ENCODE data around the gene UTF1.

Gene UTF1

DNA sequence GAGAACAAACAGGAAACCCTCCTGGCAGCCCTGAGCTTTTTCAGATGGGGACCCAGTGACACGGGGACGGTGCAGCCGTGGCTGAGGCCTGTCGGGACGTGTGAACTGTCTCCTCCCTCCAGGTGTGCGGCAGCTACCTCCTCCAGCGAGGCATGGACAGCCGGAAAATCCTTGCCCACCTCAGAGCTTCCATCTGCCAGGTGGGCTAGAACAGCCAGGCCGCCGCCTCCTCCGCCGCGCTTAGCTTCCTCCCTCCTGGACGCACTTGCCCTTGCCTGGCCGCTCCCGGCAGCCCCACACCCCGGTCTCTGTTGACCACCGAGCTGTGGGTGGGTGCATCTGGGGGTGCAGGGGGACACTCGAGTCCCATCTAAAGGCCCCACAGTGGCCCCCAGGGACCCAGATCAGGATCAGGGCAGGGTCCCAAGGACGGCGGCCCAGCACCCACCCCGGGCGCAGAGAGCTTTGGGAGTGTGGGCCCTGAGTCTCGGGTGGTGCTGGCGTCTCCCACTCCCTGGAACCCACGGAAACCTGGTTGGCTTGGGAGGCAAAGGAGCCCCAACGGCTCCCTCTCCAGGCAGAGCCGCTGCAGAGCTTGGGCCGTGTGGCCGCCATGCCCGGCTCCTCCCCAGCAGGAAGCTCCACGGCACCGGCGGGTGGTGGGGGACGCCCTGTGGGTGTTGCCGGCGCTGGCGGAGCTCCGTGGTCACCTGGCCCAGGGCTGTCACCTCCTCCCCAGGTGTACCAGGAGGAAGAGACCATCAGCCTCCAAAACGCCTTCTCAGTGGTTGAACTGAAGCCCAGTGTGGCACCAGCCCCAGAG lies 32.9 kb upstream of the UTF1 start:
- no peak for DNase-seq (ENCODE audit: low read depth in 2 of 2)

DNA sequence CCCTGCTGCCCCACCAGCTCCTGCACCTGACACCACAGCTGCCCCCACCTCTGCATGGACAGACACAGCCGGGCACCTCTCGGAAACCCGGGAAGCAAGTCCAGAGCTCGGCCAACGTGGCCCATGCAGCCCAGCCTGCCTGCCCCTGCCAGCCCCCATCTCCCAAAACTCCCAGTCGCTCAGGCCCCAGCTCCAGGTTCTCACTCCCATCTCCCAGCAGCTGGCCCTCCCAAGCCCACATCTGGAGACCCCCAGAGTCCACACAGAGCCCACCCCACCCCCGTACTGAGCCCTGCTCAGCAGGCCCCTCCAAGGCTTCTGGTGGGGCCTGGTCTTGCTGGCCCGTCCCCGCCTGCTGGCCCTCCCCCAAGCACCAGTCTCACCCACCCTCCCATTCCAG lies 32.2 kb upstream of the UTF1 start:
- DNase-seq (ENCODE audit: low read depth in 2 of 2) = no peak

DNA sequence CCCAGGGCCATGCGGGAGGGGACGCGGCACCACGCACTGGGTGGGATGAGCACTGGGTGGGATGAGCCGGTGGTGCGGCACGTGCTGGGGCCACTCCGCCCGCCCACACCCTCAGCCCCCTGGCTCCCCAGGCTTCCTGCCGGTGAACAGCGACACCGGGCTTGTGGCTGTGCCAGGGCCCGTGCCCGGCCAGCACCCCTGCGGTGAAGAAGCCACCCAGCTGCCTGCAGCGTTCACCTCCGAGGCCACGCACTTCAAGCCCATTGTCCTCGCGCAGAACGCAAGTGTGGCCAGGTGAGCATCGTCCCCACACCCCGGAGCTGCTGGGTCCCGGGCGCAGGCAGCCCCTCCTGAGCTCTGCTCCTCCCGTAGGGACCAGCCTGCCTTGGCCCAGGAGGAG lies 31.8 kb upstream of the UTF1 start:
- no peak for DNase-seq (ENCODE audit: low read depth in 2 of 2)

DNA sequence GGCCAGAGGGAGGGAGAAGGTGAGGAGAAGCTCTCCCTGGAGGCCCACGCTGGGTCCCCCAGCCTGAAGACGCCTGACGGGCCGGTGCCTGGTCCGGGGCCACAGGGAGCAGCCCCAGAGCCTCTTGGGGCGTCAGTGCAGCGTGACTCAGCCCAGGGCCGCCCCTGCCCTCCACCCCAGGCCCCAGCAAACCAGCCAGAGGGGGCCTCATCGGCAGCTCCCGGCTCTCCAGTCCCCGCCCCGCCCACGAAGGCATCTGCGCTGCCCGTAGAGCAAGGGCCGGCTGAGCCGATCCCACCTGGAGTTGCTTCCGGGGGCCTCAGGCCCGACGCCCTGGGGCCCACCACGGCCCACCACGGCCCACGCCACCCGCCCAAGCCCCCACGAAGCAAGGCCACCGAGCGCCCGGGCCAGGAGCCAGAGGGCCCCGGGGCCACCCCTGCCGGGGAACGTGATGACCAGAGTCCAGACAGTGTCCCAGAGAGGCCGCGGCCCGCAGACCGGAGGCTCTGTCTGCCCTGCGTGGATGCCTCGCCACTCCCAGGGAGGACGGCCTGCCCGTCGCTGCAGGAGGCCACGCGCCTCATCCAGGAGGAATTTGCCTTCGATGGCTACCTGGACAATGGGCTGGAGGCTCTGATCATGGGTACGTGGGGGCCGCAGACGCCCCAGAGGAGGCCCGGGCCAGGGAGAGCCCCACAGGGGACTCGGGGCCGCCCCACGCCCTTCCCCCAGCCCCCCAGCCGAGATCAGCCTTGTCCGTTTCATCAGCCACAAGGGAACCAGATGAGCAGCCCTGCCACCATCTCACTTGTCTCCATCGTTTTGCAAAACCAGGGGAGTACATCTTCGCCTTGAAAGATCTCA lies 31.2 kb upstream of the UTF1 start:
- DNase-seq (ENCODE audit: low read depth in 2 of 2) = no peak

DNA sequence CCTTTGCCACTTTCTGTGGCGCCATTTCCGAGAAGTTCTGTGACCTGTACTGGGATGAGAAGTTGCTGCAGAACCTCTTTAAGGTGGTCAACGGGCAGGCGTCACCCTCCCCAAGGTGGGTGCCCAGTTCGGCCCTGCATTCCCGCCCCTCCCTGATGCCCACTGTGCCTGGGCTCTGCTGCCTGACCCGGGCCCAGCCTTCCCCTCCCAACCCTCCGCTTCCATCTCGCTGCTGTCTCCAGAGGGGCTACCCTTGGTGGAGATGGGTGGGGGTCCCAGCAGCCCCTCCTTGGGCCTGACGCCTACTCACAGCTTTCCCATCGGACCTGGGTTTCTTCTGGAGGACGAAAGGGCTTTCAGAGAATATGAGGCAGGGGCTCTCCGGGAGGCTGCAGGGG lies 30.5 kb upstream of the UTF1 start:
- no peak for DNase-seq (ENCODE audit: low read depth in 2 of 2)

DNA sequence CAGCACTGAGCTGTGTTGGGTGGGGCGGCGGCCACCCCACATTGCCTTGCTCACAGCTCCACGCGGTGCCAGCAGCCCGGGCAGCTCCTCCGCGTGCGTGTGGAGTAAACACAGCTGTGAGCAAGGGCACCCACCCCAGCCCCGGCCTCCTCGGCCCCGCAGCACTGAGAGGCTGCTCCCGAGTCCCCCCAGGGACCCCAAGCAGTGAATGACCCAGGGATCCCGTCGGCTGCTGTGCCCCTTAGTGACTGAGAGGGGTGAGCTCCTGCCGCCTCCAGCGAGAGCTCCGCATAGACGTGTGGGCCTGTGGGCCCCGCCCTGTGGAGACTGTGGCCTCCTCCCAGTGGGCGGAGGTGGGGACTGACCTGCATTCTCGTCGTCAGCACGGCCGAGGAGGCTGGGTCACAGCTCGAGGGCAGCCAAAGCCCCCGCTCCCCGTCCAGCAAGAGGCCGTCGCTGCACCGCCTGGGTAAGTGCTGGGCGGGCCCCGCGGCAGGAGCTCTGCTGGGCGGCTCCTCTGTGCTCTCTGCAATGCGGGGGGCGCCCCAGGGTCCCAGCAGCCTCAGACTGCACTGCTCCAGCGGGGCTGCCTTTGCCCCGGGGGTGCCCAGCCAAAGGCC lies 29.9 kb upstream of the UTF1 start:
- no peak for DNase-seq (ENCODE audit: low read depth in 2 of 2)

DNA sequence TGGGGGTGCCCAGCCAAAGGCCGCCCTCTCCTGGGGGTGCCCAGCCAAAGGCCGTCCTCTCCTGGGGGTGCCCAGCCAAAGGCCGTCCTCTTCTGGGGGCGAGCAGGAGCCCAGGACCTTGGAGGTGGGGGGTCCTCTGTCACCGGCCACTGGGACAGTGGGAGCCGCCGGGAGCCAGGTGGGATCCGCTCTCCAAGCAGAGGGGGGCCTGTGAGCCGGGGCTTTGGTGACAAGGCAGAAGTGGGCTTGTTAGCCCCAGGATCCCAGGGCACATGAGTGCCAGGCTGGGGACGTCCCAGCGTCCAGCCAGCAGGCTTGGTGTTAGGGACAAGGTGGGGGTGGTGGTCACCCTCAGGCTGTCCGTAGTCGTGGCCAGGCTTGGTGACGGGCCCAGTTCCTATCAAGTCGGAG lies 29.4 kb upstream of the UTF1 start:
- no peak for DNase-seq (ENCODE audit: low read depth in 2 of 2)

DNA sequence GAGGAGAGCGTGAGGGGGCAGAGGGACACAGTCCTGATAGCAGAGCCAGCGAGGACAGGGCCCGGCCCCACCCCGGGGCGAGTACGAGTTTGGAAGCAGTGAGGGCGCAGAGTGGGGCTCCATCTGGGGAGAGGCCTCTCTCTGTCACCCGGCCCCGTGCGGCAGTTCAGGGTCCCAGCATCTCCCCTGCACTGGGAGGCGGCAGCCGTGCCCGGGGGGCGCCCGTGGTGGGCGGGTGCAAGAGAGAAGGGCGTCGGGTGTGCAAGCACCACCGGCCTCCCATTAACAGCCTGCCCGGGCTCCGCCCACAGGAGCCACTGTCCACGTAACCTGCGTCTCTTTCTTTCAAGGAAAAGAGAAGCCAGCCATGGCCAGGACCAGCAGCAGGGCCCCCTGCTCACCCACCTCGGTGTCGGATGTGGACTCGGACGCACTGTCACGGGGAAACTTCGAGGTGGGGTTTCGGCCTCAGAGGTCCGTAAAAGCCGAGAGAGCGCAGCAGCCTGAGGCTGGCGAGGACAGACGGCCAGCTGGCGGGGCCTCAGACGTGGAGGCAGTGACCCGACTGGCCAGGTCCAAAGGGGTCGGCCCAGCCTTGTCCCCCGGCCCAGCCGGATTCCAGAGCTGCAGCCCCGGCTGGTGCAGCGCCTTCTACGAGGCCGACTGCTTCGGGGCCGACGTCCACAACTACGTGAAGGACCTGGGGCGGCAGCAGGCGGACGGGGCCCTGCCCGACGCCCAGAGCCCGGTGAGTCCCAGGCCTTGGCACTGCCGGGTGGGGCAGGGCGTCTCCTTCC lies 28.7 kb upstream of the UTF1 start:
- DNase-seq (ENCODE audit: low read depth in 2 of 2) = no peak

DNA sequence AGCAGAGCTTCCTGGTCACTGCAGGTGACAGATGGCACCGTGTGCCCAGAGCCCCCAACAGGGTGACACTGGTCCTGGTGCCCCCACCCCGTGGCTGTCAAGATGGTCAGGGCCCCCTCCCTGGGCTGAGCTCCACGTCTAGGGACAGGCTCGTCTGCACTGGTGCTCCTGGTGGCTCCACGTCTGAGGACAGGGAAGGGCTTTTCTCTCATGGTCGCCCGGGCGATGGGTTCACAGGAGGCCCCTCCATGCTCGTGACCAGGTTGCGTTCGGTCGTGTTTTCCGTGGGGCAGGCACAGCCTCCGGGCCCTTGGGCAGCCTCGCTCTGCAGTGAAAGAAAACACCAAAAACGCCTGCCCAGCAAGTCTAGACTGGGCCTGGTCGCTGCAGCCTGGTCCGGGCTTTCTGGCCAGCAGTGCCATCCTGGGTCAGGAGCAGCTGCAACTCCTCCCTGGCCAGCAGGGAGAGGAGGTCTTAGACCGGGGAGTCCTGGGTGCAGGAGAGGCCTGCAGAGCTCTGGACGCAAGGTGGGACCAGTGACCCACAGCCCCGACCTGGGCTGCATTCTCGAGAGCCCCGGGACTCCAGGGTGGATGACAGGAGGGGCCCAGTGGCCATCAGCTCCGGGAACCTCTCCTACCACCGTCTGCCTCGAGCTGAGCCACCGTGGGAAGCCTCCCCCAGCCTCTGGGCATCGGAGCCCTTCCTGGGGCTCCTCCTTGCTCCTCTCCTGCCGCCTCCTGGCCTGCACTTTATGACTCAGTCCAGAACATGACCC lies 27.9 kb upstream of the UTF1 start:
- no peak for DNase-seq (ENCODE audit: low read depth in 2 of 2)

DNA sequence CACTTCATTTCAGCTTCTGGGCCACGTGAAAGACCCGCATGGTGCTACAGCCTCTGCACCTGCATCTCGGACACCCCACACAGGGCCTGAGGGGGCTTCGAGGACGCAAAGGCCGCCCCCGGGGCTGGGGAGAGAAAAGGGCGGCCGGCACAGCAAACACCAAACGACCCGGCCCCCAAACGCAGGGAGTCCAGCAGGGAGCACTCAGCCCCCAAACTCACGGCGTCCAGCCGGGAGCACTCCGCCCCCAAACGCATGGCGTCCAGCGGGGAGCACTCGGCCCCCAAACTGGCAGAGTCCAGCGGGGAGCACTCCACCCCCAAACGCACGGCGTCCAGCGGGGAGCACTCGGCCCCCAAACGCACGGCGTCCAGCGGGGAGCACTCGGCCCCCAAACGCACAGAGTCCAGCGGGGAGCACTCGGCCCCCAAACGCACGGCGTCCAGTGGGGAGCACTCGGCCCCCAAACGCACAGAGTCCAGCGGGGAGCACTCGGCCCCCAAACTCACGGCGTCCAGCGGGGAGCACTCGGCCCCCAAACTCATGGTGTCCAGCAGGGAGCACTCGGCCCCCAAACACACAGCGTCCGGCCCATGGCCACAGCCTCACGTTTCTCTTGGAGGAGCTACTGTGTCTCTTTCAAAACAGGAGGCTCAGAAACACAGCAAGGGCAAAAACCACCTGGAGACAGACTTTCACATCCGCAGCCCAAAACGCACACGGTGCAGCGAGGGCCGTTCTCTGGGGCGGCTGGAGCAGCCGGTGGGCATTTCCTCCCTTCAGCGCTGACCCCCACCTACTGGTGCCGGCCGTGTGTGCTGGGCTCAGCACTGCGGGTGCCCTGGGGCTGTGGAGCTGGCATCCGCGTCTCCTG lies 27.0 kb upstream of the UTF1 start:
- no peak for DNase-seq (ENCODE audit: low read depth in 2 of 2)

DNA sequence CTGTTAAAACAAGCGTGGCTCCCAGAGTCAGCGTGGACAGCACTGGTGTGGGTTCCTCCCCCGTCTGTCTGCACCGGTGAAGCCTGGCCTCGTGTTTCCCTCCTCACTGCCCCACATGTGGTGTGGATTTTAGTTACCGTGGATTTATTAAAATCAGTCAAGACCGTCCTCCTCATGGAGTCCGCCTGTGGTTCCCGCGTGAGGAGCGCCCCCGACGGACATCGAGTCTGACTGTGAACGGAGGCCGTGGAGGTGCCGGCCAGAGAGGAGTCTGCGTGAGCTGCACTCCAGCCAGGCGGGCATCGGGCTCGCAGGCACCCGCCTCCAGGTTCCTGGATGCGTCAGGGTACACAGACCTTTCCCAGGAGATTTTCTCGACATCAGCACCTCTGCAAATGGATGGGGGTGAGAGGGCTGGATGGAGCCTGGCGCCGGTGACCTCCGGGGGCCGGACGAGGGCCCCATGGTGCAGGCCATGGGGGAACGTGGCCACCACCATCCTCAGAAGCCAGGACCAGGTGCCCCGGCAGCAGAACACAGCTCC lies 26.3 kb upstream of the UTF1 start:
- DNase-seq (ENCODE audit: low read depth in 2 of 2) = no peak

DNA sequence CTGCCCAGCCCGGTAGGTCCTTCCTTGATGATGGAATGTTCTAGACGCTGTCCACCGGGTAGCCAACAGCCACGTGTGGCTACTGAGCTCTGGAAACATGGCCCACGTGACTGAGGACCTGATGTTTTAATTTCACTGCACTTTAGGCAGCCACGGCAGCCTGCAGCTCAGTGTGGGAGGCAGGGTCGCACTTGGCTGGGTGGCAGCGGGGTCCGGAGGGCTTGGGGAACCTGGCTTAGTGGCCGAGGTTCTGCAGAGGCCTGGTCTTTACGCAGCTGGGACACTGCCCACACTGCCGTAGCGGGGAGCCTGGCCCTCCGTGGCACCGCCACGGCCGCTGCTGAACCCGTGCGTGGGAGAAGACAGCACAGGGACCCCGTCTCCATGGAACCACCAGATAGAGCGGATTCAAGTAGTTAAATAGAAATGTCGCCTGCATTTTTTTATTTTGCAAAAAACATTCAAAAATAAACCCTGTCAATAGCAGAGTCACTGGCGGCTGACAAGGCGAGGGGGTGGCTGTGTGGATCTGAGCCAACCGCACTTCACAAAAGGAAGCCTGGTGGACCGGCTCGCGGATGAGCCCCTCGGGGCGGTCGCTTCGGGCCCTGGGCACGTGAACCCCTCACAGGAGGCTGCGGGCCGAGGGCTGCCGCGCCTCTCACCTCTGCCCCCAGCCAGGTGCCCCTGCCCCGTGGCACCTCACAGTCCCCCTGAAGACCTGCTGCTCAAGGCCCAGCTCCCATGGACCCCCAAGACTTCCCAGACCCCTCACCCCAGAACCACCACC lies 25.6 kb upstream of the UTF1 start:
- no peak for DNase-seq (ENCODE audit: low read depth in 2 of 2)

DNA sequence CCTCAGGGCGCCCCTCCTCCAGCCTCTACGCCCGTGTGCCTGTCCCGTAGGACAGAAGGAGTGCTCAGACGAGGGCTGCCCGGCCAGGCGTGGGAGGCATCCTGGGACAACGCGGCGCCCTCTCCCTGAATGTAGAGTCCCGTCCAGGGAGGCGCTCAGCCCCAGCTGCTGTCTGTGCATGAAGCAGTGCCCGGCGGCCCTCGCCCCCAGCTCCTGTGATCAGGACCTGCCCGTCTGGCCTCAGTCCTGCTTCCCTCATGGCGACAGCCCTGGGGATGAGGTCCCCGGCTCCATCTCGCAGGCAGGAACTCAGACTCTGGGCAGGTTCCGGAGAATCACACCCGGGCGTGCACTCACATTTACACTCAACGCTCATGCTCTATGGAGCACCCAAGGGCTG lies 24.9 kb upstream of the UTF1 start:
- no peak for DNase-seq (ENCODE audit: low read depth in 2 of 2)

DNA sequence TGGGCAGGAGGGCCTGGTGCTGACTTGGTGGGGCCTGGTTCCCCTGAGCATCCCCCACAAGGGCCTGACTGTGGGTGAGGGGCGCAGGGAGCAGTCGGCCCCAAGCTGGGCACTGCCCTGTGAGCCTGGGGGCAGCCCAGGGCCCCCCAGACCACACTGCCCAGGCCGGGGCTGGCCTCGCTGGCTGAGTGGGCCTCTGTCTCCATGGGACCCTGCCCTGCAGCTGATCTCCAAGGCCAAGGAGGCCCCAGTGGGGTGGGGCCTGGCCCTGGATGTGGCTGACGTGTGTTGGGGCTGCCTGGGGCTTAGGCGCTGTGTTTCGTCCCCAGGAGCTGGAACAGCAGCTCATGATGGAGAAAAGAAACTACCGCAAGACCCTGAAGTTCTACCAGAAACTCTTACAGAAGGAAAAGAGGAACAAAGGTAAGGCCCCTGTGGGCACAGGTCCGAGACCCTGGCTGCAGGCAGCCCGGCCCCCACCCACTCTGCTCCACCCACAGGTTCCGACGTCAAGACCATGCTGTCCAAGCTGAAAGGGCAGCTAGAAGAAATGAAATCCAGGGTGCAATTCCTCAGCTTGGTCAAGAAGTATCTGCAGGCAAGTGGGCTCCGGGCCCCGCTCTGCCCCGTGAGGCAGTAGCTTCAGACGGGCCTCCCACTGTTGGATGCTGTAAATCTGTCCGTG lies 23.5 kb upstream of the UTF1 start:
- no peak for DNase-seq (ENCODE audit: low read depth in 2 of 2)

DNA sequence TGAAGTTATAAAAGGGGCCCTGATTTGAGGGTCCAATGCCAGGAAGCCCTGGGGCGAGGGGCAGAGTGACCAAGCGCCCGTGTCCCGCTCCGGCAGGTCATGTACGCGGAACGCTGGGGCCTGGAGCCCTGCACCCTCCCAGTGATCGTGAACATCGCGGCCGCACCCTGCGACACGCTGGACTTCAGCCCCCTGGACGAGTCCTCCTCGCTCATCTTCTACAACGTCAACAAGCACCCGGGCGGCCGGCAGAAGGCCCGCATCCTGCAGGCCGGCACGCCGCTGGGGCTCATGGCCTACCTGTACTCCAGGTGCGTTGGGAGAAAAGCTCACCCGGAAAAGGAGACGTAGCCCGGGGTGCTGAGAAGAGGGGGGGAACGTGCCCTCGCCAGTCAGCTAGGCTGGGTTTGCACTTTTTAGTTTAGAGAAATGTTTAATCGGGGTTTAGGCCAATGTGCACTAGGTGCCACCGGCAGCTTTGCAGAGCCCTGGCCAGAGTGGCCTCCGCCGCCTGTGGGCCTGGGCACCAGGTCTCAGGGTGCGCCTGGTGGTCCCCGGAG lies 22.9 kb upstream of the UTF1 start:
- DNase-seq (ENCODE audit: low read depth in 2 of 2) = no peak

DNA sequence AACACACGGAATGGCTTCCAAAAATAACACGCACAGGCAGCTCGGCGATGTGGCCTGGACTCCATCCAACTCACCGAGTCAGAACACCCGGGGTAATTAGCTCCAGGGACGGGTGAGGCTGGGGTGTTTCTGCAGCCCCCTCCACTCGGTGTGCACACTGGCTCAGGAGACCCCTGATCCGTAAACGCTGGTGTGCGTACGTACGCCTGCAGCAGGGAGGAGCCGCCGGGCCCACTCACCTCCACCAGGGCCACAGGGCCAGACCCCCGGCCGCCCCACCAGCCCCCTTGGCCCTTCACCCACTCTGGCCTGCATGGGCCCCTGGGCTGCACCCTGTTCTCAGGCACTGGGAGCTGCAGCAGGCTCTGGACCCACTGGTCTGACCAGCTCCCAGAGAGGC lies 22.4 kb upstream of the UTF1 start:
- no peak for DNase-seq (ENCODE audit: low read depth in 2 of 2)

DNA sequence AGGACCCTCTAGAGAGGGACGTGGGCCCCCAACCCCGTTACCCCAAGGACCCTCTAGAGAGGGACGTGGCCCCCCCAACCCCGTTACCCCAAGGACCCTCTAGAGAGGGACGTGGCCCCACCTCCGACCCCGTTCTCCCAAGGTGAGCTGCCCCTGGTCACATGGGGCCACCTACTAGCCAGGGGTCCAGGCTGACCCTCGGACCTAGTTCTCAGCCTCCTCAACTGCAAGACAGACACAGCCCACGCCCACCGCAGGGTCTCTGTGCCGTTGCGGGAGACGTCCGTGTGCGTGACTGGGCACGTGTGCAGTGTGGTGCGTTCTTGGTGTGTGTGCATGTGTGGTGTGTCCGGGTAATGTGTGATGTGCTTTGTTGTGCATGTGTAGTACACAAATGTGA lies 21.6 kb upstream of the UTF1 start:
- no peak for DNase-seq (ENCODE audit: low read depth in 2 of 2)

DNA sequence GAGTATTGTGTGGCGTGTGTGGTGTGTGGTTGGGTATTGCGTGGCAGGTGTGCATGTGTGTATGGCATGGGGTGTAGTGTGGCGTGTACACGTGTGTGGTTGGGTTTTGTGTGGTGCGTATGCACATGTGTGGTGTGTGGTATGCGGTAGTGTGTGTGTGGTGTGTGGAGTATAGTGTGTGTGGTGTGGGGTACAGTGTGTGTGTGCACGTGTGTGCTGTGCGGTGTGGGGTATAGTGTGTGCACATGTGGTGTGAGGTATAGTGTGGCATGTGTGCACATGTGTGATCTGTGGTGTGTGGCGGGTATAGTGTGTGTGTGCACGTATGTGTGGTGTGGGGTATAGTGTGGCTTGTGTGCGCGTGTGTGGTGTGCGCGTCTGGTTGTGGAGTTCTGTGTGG lies 20.9 kb upstream of the UTF1 start:
- DNase-seq (ENCODE audit: low read depth in 2 of 2) = no peak
